ENCODE measurements around the gene LCN2. TPM values are rescaled to one million over a fixed set of nuclear protein-coding genes. Genes with fewer than 3 reads are reported as not detected.

The LCN2 gene
- total RNA-seq, 1 donor from 2014 or later, result not detected

GRCh38 chr9:128159784-128160602 is 10.7 kb downstream of the LCN2 start, which contains the start of gene BBLN:
Gene BBLN (plus strand): TSS chr9:128160265. CDS start chr9:128160408, 143 bp downstream.
- intact Hi-C loops (cut with DNase I), result loop anchor here (2.0 kb wide), 1 partner anchor 33 kb away; the partner anchor contains the start of gene PTGES2
- peak; percentile 96 for ATAC-seq
- peak; percentile 97 for DNase-seq (ENCODE audit: missing footprints)

- ATAC-seq, result peak; percentile 5
- no peak for DNase-seq (ENCODE audit: missing footprints)
- intact Hi-C loops (cut with DNase I), result loop anchor here (2.0 kb wide), 1 partner anchor 34 kb away; the partner anchor contains the start of gene PTGES2
Measured at GRCh38 chr9:128160603-128160987, 11.3 kb downstream of the LCN2 start.

GRCh38 chr9:128161215-128161902 is 12.1 kb downstream of the LCN2 start:
- DNase-seq (ENCODE audit: missing footprints) (peak; percentile 15), ATAC-seq (no peak)
- intact Hi-C loops (cut with DNase I), result loop anchor here (2.0 kb wide), 1 partner anchor 35 kb away; the partner anchor contains the start of gene PTGES2

DNA sequence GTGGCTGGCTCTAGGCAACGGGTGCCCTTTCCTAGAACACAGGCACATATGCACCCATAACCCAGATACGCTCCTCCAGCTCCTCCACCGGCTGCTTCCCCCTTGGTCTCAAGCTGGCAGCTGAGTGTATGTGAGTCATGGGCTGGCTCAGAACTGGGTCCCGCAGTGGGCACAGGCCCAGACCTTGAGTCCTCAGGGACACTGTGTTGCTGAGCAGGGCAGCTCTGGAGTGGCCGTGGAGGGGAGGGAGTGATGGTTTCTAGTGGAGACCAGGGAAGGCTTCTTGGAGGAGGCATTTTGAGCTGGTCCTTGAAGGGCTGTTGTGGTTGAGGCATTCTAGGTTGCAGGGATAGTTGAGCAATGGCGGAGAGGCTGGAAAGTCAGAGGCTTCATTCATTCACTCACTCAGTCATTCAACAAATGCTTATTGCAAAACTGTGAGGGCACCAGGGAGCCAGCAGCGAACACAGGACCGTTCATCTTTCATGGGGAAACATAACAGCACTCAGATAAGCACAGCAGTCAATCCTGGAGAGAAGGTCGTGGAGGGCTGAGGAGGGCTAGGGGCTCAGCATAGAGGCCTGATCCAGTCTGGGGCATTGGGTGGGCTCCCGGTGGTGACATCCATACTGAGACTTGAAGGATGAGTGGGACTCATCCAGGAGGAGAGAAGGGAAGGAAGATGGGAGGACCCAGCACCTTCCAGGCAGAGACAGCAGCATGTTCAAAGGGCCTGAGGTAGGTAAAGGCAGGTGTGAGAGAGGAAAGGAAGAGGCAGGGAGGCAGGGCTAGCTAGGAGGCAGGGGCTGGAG is 13.2 kb downstream of the LCN2 start:
- intact Hi-C loops (cut with DNase I), result no loop called here
- DNase-seq (ENCODE audit: missing footprints), result peak; percentile 76
- ATAC-seq, result peak; percentile 15

DNA sequence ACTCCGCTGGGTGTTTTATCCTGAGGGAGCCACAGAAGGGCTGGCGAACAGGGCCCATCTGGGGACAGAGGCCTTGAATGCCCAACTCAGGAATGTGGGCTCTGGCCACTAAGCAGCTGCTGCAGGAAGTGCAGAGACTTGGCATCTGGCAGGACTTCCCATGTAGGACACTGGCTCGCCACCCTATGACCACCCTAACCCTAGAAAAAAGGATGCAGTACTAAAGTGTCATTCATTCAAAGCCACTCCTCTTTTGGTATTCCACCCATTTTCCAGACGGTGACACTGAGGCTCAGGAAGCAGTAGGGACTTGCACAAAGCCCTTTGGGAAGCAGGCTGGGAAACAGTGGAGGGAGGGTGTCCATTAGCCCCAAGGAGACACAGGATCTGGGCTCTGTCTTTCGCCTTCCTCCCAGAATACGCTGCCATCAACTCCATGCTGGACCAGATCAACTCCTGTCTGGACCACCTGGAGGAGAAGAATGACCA is 13.8 kb downstream of the LCN2 start:
- ATAC-seq (no peak), DNase-seq (ENCODE audit: missing footprints) (no peak)
- intact Hi-C loops (cut with DNase I), result no loop called here

- DNase-seq (ENCODE audit: missing footprints) (peak; percentile 56), ATAC-seq (no peak)
- intact Hi-C loops (cut with DNase I), result no loop called here
Measured at GRCh38 chr9:128163523-128164306, 14.5 kb downstream of the LCN2 start.

- no peak for ATAC-seq
- peak; percentile 32 for DNase-seq (ENCODE audit: missing footprints)
- intact Hi-C loops (cut with DNase I), result no loop called here
Measured at GRCh38 chr9:128164307-128164885, 15.1 kb downstream of the LCN2 start.

GRCh38 chr9:128166169-128166568 is 16.9 kb downstream of the LCN2 start:
- intact Hi-C loops (cut with DNase I), result no loop called here
- peak; percentile 22 for DNase-seq (ENCODE audit: missing footprints)

GRCh38 chr9:128167209-128167608 is 18.0 kb downstream of the LCN2 start:
- no peak for ATAC-seq
- peak; percentile 25 for DNase-seq (ENCODE audit: missing footprints)
- intact Hi-C loops (cut with DNase I), result no loop called here

More at GRCh38 chr9:128166169-128166568, 16.9 kb downstream of the LCN2 start:
- ATAC-seq, result no peak

GRCh38 chr9:128168731-128169308 is 19.6 kb downstream of the LCN2 start:
- DNase-seq (ENCODE audit: missing footprints), result no peak
- no peak for ATAC-seq
- intact Hi-C loops (cut with DNase I), result no loop called here

- DNase-seq (ENCODE audit: missing footprints) (peak; percentile 18), ATAC-seq (no peak)
Measured at GRCh38 chr9:128169492-128169891, 20.2 kb downstream of the LCN2 start.

DNA sequence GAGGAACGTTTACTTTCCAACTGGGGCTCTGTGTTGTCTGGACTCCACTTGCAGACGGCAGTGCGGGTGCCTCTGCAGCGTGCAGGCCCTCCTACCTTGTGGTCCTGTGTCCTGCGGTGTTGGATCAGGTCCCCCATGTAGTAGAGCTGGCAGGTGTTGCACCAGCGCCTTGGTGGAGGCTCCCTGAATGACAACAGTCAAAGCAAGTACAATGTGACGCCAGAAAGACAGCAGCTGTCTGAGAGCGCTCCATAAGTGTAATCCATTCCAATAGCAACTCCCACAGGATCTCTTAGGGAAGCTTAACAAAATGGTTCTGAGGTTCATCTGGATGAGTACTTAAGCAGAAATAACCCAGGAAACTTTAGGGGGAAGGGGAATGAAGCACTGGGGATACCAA is 20.7 kb downstream of the LCN2 start:
- intact Hi-C loops (cut with DNase I), result no loop called here
- DNase-seq (ENCODE audit: missing footprints) (peak; percentile 4), ATAC-seq (no peak)

More at GRCh38 chr9:128169492-128169891, 20.2 kb downstream of the LCN2 start:
- intact Hi-C loops (cut with DNase I), result no loop called here

DNA sequence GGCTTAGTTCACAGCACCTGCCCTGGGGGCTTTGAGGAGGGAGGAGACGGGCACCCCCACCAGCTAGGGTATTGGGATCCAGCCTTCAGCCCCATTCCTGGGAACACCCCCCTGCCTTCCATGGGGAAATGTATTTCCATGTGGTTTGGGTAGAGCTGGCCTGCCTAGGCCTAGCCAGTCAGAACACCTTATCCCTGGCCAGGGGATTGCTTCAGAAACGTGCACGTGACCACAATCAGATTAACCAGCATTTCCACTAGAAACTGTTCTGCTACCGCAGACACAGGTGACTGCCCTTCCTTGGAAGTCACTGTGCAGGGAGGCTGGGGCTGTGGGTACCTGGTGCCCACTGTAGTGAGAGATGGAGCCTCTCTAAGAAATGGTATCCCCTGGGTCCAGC is 24.8 kb downstream of the LCN2 start:
- intact Hi-C loops (cut with DNase I), result no loop called here
- DNase-seq (ENCODE audit: missing footprints) (peak; percentile 13), ATAC-seq (no peak)

- intact Hi-C loops (cut with DNase I), result no loop called here
- no peak for ATAC-seq
- DNase-seq (ENCODE audit: missing footprints), result peak; percentile 4
Measured at GRCh38 chr9:128175102-128175563, 25.9 kb downstream of the LCN2 start.

DNA sequence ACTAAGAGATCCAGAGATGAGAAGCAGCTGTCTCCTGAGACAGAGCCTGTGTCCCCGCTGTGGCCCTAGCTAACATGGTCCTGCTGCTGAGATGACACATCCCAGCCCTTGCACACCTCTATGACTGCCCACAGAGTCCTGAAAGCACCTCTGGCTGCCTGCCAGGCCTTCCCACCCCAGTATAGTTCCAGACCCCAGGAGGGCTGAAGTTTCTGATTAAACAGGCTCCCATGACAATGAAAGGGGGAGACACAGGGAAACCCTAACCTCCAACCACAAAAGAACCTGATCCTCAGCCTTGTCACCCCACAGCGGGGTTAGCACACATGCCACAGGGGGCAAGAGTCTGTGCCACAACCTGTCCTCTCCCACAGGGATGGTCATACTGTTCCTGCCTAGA is 26.5 kb downstream of the LCN2 start:
- no peak for ATAC-seq

DNA sequence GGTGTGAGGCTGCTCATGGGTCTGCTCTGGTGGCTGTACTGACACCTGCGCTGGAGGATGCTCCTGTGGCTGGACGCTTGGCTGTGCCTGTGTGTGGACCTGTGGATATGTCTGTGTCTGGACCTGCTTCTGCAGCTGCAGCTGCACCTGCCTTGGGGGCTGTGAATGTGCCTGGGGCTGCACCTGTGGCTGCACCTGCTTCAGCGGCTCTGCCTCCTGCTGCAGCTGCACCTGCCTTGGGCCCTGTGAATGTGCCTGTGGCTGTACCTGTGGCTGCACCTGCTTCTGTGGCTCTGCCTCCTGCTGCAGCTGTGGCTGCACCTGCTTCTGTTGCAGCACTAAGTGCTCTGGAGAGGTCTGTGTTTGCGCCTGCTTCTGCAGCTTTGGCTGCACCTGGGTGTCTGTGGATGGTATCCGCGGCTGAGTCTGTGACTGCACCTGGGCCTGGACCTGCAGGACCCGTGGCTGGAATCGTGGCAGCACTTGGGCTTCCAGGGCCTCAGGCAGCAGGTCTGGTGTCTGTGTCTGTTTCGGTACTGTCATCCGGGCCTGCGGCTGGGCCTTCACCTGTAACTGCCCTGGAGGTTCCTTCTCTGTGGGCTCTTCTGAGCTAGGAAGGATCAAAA is 29.7 kb downstream of the LCN2 start:
- ATAC-seq, result no peak
- intact Hi-C loops (cut with DNase I), result no loop called here

More for the DNA sequence above, 26.5 kb downstream of the LCN2 start:
- intact Hi-C loops (cut with DNase I), result no loop called here
- peak; percentile 30 for DNase-seq (ENCODE audit: missing footprints)

DNA sequence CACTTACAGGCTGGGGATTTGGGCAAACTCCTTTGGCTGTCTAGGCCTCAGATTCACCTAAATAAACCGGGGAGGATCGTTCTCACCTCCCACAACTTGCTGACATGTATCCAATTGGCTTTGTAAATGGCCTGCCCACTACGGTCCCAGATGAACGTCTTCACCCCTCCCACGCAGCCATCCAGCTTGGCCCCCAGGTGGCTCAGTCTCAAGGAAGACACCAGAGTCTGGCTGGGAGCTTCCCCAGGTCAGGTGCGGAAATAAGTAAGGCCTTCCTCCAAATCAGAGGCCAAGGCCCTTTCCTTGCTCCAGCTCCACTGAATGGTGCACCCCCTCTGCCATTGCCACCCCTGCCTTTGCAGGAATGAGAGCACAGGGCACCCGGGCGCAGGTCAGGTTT is 30.7 kb downstream of the LCN2 start:
- intact Hi-C loops (cut with DNase I), result no loop called here
- DNase-seq (ENCODE audit: missing footprints) (no peak), ATAC-seq (no peak)

More for the DNA sequence above, 29.7 kb downstream of the LCN2 start:
- no peak for DNase-seq (ENCODE audit: missing footprints)
